GM18508 (cell line): ENCODE results near the gene AQP6.

Source experiments
- ATAC-seq: cut with Tn5 transposase; IDR thresholded peaks from one replicate; pipeline ENCODE4 v1.9.1; 2021; ENCODE audit warnings: moderate number of reproducible peaks; ENCODE audit not compliant: insufficient read depth, unreplicated experiment

The AQP6 gene

GRCh38 chr12:49954863-49955830 is 17.6 kb upstream of the AQP6 start:
- ATAC-seq, result no peak

GRCh38 chr12:49955899-49956662 is 16.7 kb upstream of the AQP6 start:
- no peak for ATAC-seq

- ATAC-seq, result no peak
These were observed 15.8 kb upstream of the AQP6 start for GRCh38 chr12:49956663-49957569.

GRCh38 chr12:49957570-49957967 is 15.2 kb upstream of the AQP6 start:
- no peak for ATAC-seq

- ATAC-seq, result no peak
These were observed 12.9 kb upstream of the AQP6 start for GRCh38 chr12:49959685-49960473.

- ATAC-seq, result no peak
These were observed 12.2 kb upstream of the AQP6 start for GRCh38 chr12:49960474-49961110.

GRCh38 chr12:49961111-49961922 is 11.4 kb upstream of the AQP6 start, which contains the start of gene AQP5:
TSS of gene AQP5 (plus strand) at chr12:49961872. CDS start at chr12:49962018, 146 bp downstream.
- ATAC-seq, result no peak

GRCh38 chr12:49961993-49962764 is 10.6 kb upstream of the AQP6 start:
- ATAC-seq, result no peak

GRCh38 chr12:49962861-49963765 is 9.6 kb upstream of the AQP6 start:
- no peak for ATAC-seq

GRCh38 chr12:49963976-49964815 is 8.6 kb upstream of the AQP6 start:
- ATAC-seq, result no peak

- no peak for ATAC-seq
These were observed 7.7 kb upstream of the AQP6 start for GRCh38 chr12:49964849-49965624.

- ATAC-seq, result no peak
These were observed 6.9 kb upstream of the AQP6 start for GRCh38 chr12:49965836-49966235.

- ATAC-seq, result no peak
These were observed 6.2 kb upstream of the AQP6 start for GRCh38 chr12:49966511-49967041.

GRCh38 chr12:49967042-49967776 is 5.5 kb upstream of the AQP6 start:
- ATAC-seq, result no peak
